A673 (cell line): Measurements from ENCODE around the gene VSTM2L.

Source experiments
- CTCF ChIP-seq: fragments of 300-800, 200-600 bp; sonication (generic); conservative IDR thresholded peaks from 2 replicates; pipeline ENCODE4 v1.5.1; 2017; ENCODE audit warnings: low read depth, mild to moderate bottlenecking, antibody characterized with exemption, low read length, moderate library complexity, mixed read lengths
- EZH2 ChIP-seq: fragments of 200-600 bp; sonication (generic); IDR thresholded peaks from 2 replicates; pipeline ENCODE4 v1.6.1; 2017; ENCODE audit warnings: borderline replicate concordance, low read depth, mild to moderate bottlenecking, mixed read lengths, antibody characterized with exemption, low read length; ENCODE audit not compliant: poor library complexity, severe bottlenecking

- TF ChIP-seq CTCF: no peak
- no peak for TF ChIP-seq EZH2
These were observed 8.9 kb downstream of the VSTM2L start for GRCh38 chr20:37911838-37912281.
